Fibroblast of skin of right quadriceps (primary cell): ENCODE results near the gene ABHD12B.
"Not testable (repeated sequence)": the region's sequence is repeated elsewhere in the genome, so short reads cannot be mapped to it uniquely, and the experiment has no call there.

ENCODE experiments used
- DNase-seq: peaks from one replicate; pipeline ENCODE4 v3.0.0-alpha.2; 2013

ABHD12B gene

DNA sequence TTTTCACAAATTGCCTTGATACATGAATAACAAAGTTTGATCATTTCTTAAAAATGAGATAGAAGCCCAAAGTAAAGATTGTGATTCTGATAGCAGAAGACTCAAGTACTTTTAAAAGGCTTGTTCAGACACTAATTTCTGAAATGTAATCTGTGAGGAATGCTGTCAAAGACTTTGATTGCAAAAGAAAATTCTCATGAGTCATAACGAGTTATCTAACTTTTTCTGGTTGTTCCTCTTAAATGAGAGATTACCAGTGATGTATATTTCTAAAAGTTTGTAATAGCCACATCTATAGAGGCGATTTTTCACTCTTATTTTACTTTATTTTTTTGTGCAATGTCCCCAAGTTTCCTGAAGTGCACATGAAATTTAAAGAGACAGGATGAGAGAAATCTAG, 65.5 kb downstream of the ABHD12B start:
- DNase-seq, result peak; percentile 68

DNA sequence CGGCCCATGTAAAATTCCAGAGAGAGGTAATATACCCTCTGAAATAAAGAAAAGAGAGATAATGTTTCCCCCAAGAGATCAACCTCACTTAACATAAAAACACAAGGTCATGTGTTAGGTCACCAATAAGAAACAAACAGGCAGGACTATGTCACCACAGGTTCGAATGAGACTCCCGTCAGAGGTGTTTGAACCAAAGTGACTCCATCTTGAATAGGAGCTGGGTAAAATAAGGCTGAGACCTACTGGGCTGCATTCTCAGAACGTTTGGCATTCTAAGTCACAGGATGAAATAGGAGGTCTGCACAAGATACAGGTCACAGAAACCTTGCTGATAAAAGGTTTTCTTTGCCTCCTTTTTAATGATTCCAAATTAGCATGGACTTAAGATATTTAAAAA, 65.9 kb downstream of the ABHD12B start:
- DNase-seq, result no peak

DNA sequence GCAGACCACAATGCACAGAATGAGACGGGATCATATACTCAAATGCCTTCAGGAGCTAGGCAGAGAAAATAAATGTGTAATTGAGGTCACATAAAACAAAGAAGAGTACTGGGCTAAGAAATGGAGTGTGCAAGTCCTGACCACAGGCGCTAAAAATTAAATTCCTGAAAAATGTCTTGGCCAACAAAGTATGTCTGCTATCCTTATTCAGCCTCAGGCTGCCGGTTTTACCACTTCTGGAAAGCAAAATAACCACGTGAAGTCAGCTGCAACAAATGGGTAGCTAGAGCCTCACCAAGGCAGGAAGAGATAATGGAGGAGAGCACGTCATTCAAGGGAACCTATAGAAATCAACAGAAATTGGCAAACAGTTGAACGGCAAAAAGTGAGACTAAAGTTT, 69.3 kb downstream of the ABHD12B start:
- peak; percentile 74 for DNase-seq

DNA sequence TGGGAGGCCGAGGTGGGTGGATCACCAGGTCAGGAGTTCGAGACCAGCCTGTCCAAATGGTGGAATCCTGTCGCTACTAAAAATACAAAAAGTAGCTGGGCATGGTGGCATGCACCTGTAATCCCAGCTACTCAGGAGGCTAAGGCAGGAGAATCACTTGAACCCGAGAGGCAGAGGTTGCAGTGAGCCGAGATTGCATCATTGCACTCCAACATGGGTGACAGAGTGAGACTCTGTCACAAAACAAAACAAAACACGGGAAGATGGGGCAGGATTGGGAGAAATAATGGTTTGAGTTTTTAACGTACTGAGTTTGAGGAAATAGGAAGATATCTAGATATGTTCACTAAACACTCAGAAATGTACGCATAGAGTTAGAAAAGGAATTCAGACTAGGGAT, 69.8 kb downstream of the ABHD12B start:
- not testable (repeated sequence) for DNase-seq

DNA sequence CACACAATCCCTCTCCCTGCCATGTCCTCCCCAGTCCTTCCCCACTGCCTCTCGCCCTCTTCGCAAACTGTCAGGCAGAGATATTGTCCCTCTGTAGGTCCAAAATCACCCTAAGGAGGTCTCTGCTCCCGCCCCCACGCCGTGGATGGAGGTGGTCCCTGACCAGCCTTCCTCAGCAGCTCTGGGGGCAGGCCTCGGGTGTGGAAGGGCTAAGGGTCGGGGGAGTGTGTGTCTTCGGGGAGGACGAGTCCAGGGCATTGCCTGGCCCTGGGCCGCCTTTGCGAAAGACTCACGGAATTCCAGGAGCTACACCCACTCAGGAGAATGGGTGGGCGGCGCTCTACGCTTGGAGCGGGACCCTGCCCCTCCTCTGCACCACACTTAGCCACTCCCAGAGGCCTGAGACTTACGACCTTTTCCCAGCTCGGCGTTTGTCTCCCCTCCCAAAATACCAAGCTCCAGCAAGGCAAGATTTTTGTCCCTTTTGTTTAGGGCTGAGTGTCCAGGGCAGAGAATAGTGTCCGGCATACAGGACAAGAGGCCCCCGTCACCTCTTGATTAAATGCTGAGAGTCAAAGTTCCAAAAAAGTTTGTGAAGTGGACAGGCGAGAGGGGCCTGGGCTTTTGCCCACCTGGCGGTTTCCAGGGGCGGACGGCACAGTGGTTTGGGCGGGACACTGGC, 71.5 kb downstream of the ABHD12B start:
- DNase-seq, result no peak

- peak; percentile 61 for DNase-seq
Measured at GRCh38 chr14:50943943-50944646, 72.2 kb downstream of the ABHD12B start, which contains the start of gene PYGL. Gene PYGL, minus strand, starts transcription at chr14:50944483. Its CDS starts 80 bp downstream, at chr14:50944403.

- peak; percentile 18 for DNase-seq
Measured at GRCh38 chr14:50944647-50945413, 73.0 kb downstream of the ABHD12B start.

DNA sequence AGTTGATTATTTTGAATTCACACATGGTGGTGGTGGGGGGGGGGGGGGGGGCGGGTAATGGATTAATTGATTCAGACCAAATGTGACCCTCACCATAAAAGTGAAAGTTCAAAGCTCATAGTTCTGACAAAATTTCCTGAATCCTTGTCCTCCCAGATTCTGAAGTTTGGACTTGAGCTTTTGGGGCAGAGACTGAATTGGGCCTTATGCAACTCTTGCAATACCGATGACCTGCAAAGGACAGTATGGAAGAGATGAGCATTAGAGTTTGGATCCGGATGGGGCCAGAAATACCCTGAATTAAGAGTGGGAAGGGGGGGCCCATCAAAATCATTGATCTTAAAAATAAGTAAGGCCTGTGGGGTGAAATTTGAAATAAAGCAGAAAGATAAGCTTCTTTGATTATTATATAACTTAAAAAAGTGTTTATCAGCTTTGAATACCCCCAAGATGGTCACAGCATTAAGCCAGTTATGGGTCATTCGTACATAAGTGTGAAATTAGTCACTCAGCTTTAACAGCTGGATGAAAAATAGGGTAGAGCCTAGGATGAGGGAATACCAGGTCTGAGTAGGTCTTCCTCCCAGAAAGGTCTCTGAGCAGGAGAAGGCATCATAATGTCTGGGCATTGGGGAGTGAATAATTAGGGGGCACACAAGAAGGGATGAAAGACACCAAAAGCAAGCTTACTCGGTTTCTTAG, 74.5 kb downstream of the ABHD12B start:
- no peak for DNase-seq

DNA sequence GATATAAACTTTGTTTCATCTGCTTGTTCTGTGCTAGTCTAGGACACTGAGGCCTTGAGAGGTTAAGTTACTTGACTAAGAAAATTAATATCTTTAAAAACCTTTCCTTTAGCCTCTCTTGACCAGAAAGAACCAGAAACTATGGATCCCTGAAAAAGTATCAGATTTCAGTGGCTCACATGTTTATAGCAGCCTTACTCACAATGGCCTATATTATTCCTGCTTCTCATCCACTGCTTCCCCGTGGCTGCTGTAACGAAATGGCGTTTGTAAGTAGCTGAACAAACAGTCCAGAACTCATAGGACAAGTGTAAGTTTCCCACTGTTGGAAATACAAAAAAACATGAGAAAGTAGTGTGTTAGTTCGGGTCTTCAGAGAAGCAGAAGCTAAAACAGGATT, 75.6 kb downstream of the ABHD12B start:
- peak; percentile 9 for DNase-seq

DNA sequence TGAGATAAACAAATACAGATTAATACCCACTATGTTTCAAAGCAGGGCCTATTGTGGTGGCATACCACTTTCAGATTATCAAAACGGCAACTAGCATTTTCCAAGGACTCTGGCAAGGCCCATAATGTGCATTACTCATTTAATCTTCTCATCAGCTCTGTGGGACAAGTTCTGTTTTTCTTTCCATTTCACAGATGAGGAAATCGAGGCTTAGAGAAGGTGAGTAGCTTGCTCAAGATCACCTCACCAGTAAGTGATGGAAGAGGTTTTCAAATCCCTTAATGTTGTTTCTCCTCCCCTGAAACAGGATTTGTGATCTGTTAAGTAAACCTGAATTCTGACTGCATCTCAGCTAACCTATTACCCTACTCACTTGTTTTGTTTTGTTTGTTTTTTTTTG, 76.4 kb downstream of the ABHD12B start:
- DNase-seq, result no peak

- no peak for DNase-seq
Measured at GRCh38 chr14:50951032-50951431, 79.2 kb downstream of the ABHD12B start.

DNA sequence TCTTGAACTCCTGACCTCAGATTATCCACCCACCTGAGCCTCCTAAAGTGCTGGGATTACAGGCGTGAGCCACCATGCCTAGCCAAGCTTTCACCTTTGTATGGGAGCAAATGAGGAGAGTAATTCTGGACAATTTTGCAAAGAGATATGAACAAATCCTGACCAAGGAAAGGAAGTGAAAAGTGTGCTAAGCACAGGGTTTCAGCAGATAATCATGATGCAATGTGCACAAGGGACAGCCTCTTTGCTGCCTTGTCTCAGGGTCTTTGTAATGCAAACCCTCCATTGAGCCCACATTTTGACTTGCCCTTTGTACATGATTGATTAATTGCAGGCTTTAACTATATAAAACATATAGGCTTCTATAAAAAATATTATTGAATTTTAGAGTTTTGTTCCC, 81.6 kb downstream of the ABHD12B start:
- no peak for DNase-seq
